NOMO-1 treated with dmso at 0.1 percent for 144 hours (cell line): ENCODE measurements around the gene NADK.

Source experiments
- DNase-seq: peaks from one replicate; lab custom pipeline; 2025; ENCODE audit not compliant: unreplicated experiment; lab: John Stamatoyannopoulos, UW

The NADK gene

GRCh38 chr1:1777950-1778662 lies at the start of gene NADK:
Gene NADK, minus strand, starts transcription at chr1:1778470. Its CDS starts 13,064 bp downstream, at chr1:1765406.
- peak; percentile 65 for DNase-seq

- no peak for DNase-seq
Measured at GRCh38 chr1:1827089-1827848, 49.0 kb upstream of the NADK start.

GRCh38 chr1:1826356-1827088 lies 48.3 kb upstream of the NADK start:
- DNase-seq = no peak

- no peak for DNase-seq
Measured at GRCh38 chr1:1825217-1825616, 46.9 kb upstream of the NADK start.

- no peak for DNase-seq
Measured at GRCh38 chr1:1819762-1820161, 41.5 kb upstream of the NADK start.

GRCh38 chr1:1817221-1817620 lies 39.0 kb upstream of the NADK start:
- DNase-seq = no peak

- DNase-seq = no peak
Measured at GRCh38 chr1:1815606-1816281, 37.5 kb upstream of the NADK start.

- DNase-seq = no peak
Measured at GRCh38 chr1:1809489-1809888, 31.2 kb upstream of the NADK start.

GRCh38 chr1:1808206-1808605 lies 29.9 kb upstream of the NADK start:
- no peak for DNase-seq

GRCh38 chr1:1806890-1807289 lies 28.6 kb upstream of the NADK start:
- no peak for DNase-seq

GRCh38 chr1:1804301-1804700 lies 26.0 kb upstream of the NADK start:
- DNase-seq = no peak

GRCh38 chr1:1802871-1803270 lies 24.6 kb upstream of the NADK start:
- no peak for DNase-seq

- DNase-seq = no peak
Measured at GRCh38 chr1:1799716-1800115, 21.4 kb upstream of the NADK start.

- DNase-seq = no peak
Measured at GRCh38 chr1:1797731-1798341, 19.6 kb upstream of the NADK start.

- DNase-seq = no peak
Measured at GRCh38 chr1:1796466-1796865, 18.2 kb upstream of the NADK start.

- DNase-seq = no peak
Measured at GRCh38 chr1:1794999-1795398, 16.7 kb upstream of the NADK start.

- DNase-seq = no peak
Measured at GRCh38 chr1:1793481-1794244, 15.4 kb upstream of the NADK start.

GRCh38 chr1:1788646-1789431 lies 10.6 kb upstream of the NADK start:
- DNase-seq = no peak

GRCh38 chr1:1788136-1788535 lies 9.9 kb upstream of the NADK start:
- DNase-seq = no peak
